ENCODE measurements around the gene ZDHHC5. TPM values are rescaled to one million over a fixed set of nuclear protein-coding genes. Genes with fewer than 3 reads are reported as not detected.

Gene ZDHHC5
- total RNA-seq, 1 experiment from 2014 or later, result 51.6 TPM

DNA sequence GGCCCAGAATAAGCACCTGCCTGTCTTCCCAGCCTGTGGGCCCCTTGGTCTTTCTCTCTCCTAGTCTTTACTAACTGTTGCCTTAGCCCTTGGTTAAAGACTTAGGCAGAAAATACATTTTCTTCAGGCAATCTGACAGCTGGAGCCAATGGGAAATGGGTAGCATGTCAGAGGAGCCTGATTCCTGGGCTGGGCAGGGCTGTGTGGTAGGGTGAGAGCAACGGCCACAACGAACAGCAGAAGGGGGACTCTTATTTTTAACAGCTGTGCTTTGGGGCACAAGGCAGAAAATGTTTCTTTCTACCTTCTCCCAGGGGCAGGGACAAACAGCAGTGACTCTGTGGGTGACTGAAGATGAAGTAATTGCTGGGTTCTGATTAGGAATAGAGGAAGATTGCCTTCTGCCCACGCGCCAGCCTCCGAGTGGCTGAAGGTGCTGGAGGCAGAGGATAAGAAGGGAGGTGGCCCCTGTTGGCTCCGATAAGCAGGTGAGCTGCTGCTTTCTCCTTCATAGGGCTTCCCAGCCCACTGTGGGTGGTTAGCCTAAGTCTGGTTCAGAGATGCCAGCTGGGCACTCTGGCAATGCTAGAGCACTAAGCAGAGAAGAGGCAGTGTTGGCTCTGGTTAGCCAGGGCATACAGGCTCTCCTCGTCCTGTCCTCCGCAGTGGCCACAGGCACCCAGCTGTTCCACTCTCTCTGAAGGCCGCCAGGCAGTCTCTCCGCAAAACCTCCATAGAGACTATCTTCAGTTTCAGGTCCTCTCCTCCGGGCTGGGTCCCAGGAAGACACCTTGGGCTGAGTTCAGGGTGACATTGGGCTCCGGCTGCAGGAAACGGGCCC, 19.7 kb upstream of the ZDHHC5 start:
- Mint-ChIP-seq H3K9me3 (no peaks in the 10 kb centered on the region), H3K4me1 (peaks cover 85% of the 10 kb centered on the region), H3K4me3 (peak overlapping the region; percentile 80), H3K27ac (0 out of 2 replicates have a peak overlapping the region, but pooled peaks have one; percentile 93), H3K27me3 (ENCODE audit: low read depth) (peaks cover 45% of the 10 kb centered on the region), H3K36me3 (peaks cover 7% of the 10 kb centered on the region)
- DNase-seq (ENCODE audit: low spot score), result no peak
- TF ChIP-seq EMX1 (CRISPR knock-in tag; IDR thresholded peaks at IDR 0.05) (peak; percentile 72; the same call in 1 of the 2 replicates), ELF4 (CRISPR knock-in tag; IDR thresholded peaks at IDR 0.05; ENCODE audit: low read depth) (no peak), SMAD3 (CRISPR knock-in tag; IDR thresholded peaks at IDR 0.05; ENCODE audit: borderline replicate concordance) (no peak), PRRX2 (CRISPR knock-in tag; IDR thresholded peaks at IDR 0.05) (peak; percentile 47; the same call in 1 of the 2 replicates), NFATC4 (CRISPR knock-in tag; IDR thresholded peaks at IDR 0.05) (peak; percentile 67), SP1 (CRISPR knock-in tag; conservative IDR thresholded peaks at IDR 0.05) (0 out of 2 replicates have a peak, but pooled peaks have one; percentile 8), ZNF416 (CRISPR knock-in tag; IDR thresholded peaks at IDR 0.05) (0 out of 2 replicates have a peak, but pooled peaks have one; percentile 70), ZNF671 (CRISPR knock-in tag; IDR thresholded peaks at IDR 0.05) (peak; percentile 7; the same call in 1 of the 2 replicates), TEAD4 (CRISPR knock-in tag; IDR thresholded peaks at IDR 0.05) (no peak), ZNF317 (CRISPR knock-in tag; IDR thresholded peaks at IDR 0.05; ENCODE audit: borderline replicate concordance, low read depth) (no peak)
- TF ChIP-seq, protein P1, sequence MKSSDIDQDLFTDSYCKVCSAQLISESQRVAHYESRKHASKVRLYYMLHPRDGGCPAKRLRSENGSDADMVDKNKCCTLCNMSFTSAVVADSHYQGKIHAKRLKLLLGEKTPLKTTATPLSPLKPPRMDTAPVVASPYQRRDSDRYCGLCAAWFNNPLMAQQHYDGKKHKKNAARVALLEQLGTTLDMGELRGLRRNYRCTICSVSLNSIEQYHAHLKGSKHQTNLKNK (CRISPR knock-in tag; IDR thresholded peaks at IDR 0.05), result peak; percentile 20
- TF ChIP-seq, protein P2, sequence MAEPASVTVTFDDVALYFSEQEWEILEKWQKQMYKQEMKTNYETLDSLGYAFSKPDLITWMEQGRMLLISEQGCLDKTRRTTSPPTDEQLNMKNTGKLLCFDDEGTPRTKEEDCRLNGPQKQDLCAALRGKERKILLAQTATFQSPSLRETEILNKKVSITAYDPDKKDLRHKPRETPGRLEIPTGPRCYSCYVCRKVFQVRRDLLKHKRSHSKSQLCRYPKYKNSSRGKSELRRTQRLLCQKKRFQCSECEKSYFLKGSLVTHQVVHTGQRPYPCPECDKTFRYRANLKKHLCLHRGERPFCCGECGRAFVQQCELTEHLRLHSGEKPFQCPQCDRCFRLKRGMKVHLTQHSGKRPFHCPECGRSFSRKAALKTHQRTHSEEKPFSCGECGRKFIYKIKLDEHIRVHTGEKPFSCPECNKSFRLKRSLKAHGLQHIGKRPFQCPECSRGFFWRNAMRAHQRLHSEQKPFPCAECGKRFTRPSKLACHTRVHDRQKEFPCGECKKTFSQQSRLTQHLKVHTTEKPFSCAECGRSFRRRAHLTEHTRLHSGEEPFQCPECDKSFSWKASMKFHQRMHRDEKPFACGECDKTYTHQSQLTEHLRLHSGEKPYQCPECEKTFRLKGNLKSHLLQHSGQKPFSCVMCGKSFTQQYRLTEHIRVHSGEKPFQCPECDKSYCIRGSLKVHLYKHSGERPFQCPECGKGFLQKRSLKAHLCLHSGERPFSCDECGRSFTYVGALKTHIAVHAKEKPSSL (CRISPR knock-in tag; conservative IDR thresholded peaks at IDR 0.05), result peak; percentile 76; the same call in 1 of the 2 replicates
- TF ChIP-seq, protein P3, sequence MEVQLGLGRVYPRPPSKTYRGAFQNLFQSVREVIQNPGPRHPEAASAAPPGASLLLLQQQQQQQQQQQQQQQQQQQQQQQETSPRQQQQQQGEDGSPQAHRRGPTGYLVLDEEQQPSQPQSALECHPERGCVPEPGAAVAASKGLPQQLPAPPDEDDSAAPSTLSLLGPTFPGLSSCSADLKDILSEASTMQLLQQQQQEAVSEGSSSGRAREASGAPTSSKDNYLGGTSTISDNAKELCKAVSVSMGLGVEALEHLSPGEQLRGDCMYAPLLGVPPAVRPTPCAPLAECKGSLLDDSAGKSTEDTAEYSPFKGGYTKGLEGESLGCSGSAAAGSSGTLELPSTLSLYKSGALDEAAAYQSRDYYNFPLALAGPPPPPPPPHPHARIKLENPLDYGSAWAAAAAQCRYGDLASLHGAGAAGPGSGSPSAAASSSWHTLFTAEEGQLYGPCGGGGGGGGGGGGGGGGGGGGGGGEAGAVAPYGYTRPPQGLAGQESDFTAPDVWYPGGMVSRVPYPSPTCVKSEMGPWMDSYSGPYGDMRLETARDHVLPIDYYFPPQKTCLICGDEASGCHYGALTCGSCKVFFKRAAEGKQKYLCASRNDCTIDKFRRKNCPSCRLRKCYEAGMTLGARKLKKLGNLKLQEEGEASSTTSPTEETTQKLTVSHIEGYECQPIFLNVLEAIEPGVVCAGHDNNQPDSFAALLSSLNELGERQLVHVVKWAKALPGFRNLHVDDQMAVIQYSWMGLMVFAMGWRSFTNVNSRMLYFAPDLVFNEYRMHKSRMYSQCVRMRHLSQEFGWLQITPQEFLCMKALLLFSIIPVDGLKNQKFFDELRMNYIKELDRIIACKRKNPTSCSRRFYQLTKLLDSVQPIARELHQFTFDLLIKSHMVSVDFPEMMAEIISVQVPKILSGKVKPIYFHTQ (CRISPR knock-in tag; IDR thresholded peaks at IDR 0.05), result peak; percentile 35; the same call in 1 of the 2 replicates
- TF ChIP-seq, protein P4, sequence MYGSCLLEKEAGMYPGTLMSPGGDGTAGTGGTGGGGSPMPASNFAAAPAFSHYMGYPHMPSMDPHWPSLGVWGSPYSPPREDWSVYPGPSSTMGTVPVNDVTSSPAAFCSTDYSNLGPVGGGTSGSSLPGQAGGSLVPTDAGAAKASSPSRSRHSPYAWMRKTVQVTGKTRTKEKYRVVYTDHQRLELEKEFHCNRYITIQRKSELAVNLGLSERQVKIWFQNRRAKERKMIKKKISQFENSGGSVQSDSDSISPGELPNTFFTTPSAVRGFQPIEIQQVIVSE (CRISPR knock-in tag; IDR thresholded peaks at IDR 0.05; ENCODE audit: borderline replicate concordance), result peak; percentile 10; the same call in 1 of the 2 replicates
- TF ChIP-seq, protein P5, sequence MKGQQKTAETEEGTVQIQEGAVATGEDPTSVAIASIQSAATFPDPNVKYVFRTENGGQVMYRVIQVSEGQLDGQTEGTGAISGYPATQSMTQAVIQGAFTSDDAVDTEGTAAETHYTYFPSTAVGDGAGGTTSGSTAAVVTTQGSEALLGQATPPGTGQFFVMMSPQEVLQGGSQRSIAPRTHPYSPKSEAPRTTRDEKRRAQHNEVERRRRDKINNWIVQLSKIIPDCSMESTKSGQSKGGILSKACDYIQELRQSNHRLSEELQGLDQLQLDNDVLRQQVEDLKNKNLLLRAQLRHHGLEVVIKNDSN (CRISPR knock-in tag; IDR thresholded peaks at IDR 0.05), result peak; percentile 31; the same call in 1 of the 2 replicates
- ChIA-PET POLR2A (interaction anchor here (0.7 to 4.2 kb wide), 8 partner anchors 8 to 148 kb away, joined by 3 to 47 read pairs (median 3); partner anchors contain the start of genes SELENOH and UBE2L6), CTCF (interaction anchor here (0.8 to 2.8 kb wide), 4 partner anchors 9 to 155 kb away, joined by 3 to 17 read pairs (median 4); partner anchors contain the start of gene UBE2L6)
- ATAC-seq, result peak; percentile 1; the same call in 1 of the 2 replicates

All from WTC11 (cell line).